ENCODE results near the gene CXCL14. TPM values are rescaled to one million over a fixed set of nuclear protein-coding genes. Genes with fewer than 3 reads are reported as not detected.

Gene CXCL14
- total and polyA plus RNA-seq, 2 of the 13 experiments (the other 11 are each of a cell fraction or from before 2014, with no cell fraction given) = not detected

DNA sequence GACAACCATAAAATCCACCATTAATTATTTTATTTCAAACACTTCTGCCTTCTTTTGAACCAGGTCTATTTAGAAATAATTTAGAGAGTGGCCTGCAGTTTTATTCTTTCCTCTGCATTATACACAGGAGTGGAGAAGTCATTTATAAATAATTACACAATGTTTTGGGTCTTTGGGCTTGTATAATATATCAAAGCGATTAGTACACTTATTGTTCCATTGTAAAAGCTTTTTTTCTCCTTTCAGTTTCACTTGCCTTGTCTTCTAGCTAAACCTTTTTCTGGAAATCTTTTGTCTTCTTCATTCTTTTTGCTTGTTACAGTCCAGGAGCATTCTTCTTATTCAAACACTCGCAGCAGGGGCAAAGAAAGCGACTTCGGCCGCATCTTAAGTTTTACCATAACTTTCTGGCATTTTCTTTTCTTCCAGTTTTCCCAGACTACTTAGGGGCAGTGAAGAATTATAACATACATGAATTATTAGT, 35.7 kb downstream of the CXCL14 start:
- intact Hi-C loops (cut with micrococcal nuclease; ENCODE audit: unreplicated experiment) = no loop called here
- Histone ChIP-seq H3K4me3 (replicated peaks in 1 of 3; ENCODE audit: insufficient read depth in 1 of 3, low read depth in 2 of 3, low read length in 3 of 3) (no peak overlapping the region), H2AFZ (ENCODE audit: low read length) (no peak overlapping the region), H3K36me3 (replicated peaks in 1 of 2; ENCODE audit: control insufficient read depth in 1 of 2, insufficient read depth in 2 of 2, low read length in 2 of 2) (no peaks in the 10 kb centered on the region), H3K27me3 (ENCODE audit: control insufficient read depth in 1 of 2, insufficient read depth in 2 of 2, low read length in 2 of 2) (peaks cover 2 to 21% of the 10 kb centered on the region in 2 experiments; a peak in 4 of 5 replicates), H3K9me3 (ENCODE audit: low read length) (no peaks in the 10 kb centered on the region), H3K79me2 (ENCODE audit: insufficient read depth, low read length) (no peaks in the 10 kb centered on the region), H3K9ac (ENCODE audit: insufficient read depth, low read depth, low read length) (no peak overlapping the region), H3K4me2 (ENCODE audit: low read depth, low read length) (no peak overlapping the region), H3K27ac (ENCODE audit: extremely low read length, insufficient read depth, low read length) (no peak overlapping the region), H4K20me1 (ENCODE audit: insufficient read depth, low read length) (no peaks in the 10 kb centered on the region), H3K4me1 (ENCODE audit: insufficient read depth, low read length) (no peaks in the 10 kb centered on the region)
- DNase-seq (ENCODE audit: low spot score) (no peak), ATAC-seq (no peak), FAIRE-seq (no peak)
- ChIA-PET POLR2A (no interaction called here), CTCF (ENCODE audit: low intra/inter-chr PET ratio, low total read pairs) (no interaction called here)
- TF ChIP-seq REL (CRISPR knock-in tag; conservative IDR thresholded peaks at IDR 0.05) = no peak
- TF ChIP-seq MAFK (conservative IDR thresholded peaks at IDR 0.05 in 1 of 2, IDR thresholded peaks at IDR 0.05 in 1 of 2; ENCODE audit: low read length in 2 of 2) = no peak
- no peak for TF ChIP-seq ZNF879 (CRISPR knock-in tag; IDR thresholded peaks at IDR 0.05)
- no peak for TF ChIP-seq ETV6 (CRISPR knock-in tag; conservative IDR thresholded peaks at IDR 0.05)
- TF ChIP-seq ZNF282 (IDR thresholded peaks at IDR 0.05; ENCODE audit: partially characterized antibody) = no peak
- TF ChIP-seq BORCS8-MEF2B (CRISPR knock-in tag; IDR thresholded peaks at IDR 0.05) = no peak
- no peak for TF ChIP-seq ZNF709 (CRISPR knock-in tag; IDR thresholded peaks at IDR 0.05)
- no peak for TF ChIP-seq PHF5A (CRISPR knock-in tag; IDR thresholded peaks at IDR 0.05; ENCODE audit: low read depth, unreplicated experiment)
- no peak for TF ChIP-seq ZNF224 (CRISPR knock-in tag; IDR thresholded peaks at IDR 0.05)
- TF ChIP-seq, protein P1, sequence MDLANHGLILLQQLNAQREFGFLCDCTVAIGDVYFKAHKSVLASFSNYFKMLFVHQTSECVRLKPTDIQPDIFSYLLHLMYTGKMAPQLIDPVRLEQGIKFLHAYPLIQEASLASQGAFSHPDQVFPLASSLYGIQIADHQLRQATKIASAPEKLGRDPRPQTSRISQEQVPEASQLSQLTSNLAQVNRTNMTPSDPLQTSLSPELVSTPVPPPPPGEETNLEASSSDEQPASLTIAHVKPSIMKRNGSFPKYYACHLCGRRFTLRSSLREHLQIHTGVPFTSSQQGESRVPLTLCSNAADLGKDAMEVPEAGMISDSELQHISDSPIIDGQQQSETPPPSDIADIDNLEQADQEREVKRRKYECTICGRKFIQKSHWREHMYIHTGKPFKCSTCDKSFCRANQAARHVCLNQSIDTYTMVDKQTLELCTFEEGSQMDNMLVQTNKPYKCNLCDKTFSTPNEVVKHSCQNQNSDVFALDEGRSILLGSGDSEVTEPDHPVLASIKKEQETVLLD (CRISPR knock-in tag; IDR thresholded peaks at IDR 0.05; ENCODE audit: low read depth) = no peak
- in situ Hi-C loops (cut with HindIII; ENCODE audit: extremely low pct_ligation_motif_present, low pct_unique_long_range_greater_than_20kb) = no loop called here
- WGBS (ENCODE audit: low lambda C conversion rate) = 74% methylated on average over 5 of the region's 5 CpGs
- BruUV-seq (replicated peaks) = no TSS peak

Measured in HepG2 (cell line).